GM18505 (cell line): ENCODE measurements around the gene CKLF.

Source experiments
- ATAC-seq: cut with Tn5 transposase; IDR thresholded peaks from one replicate; pipeline ENCODE4 v1.9.1; 2021; ENCODE audit not compliant: unreplicated experiment
- POLR2A ChIP-seq: IDR thresholded peaks from 4 replicates; pipeline ENCODE4 v1.6.1; 2011; ENCODE audit warnings: borderline replicate concordance; ENCODE audit not compliant: insufficient read depth, insufficient read length; ENCODE audit errors: extremely low read depth

Gene CKLF

GRCh38 chr16:66544016-66544757 lies 8.2 kb upstream of the CKLF start:
- ATAC-seq = no peak
- TF ChIP-seq POLR2A = no peak

- ATAC-seq = no peak
- TF ChIP-seq POLR2A = no peak
Measured at GRCh38 chr16:66547101-66547989, 5.0 kb upstream of the CKLF start.

- ATAC-seq = no peak
- TF ChIP-seq POLR2A = no peak
Measured at GRCh38 chr16:66548068-66548467, 4.3 kb upstream of the CKLF start.

GRCh38 chr16:66548868-66549267 lies 3.5 kb upstream of the CKLF start:
- no peak for ATAC-seq
- TF ChIP-seq POLR2A = no peak

DNA sequence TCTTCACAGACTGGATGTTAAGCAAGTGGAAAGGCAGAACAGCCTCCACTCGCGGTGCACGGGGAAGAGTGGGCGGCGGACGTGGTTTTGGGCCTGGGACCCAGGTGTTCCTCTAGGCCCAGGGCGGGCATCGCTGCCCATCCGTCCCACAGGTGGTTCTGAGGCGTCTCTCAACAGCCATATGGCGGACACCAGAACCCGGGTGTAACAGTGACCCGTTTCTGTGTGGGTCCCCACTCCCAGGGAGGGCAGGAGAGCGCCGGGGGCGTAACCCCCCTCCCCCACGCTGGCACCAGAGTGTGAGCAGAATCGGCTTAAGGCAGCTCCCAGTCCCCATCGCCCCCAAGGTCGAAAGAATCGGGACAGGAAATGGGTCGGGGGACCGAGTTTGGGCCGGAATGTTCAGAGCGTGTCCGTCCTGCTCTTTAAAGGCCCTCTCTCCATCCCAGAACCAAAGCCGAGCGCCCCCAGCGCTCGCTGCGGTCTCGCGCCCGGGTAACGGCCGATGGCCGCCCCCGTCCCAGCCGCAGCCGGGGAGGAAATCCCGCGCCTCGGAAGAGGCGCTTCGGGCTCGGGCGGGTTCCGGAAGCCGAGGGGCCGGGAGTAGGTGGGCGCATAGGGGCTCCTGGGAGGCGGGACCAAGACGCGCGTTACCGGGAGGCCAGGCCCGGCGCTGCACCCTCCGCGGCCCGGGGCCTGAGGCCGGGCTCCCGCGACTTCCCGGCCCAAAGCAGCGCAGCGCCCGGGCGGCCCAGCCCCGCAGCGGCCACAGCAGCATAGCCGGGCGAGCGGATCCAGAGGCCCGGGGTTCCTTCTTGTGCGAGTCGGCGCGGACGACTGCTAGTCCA lies 2.9 kb upstream of the CKLF start, which contains the start of gene TK2:
TSS of gene TK2 (minus strand) at position 839 of the 848 bp plus-strand sequence. CDS start at position 778, 61 bp downstream.
- ATAC-seq = no peak
- peak; percentile 62 for TF ChIP-seq POLR2A

DNA sequence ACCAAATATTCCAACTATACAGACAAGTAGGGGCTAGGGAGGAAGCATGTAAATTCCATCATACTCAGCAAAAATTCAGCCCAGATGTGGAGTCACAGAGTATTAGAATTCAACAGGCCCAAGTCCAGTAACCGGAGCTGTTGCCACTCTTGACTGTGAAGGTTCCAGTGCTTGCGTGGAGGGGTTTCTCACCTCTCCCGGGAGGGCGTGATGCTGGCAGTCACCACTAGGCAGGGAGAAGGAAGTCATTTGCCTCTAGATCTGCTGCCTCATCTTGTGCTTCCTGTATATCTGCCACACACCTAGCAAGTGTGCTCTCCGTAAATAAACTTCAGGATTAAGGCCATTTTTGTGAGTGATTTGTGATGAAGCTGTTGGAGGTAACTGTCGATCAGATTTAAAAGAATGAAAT lies 1.0 kb upstream of the CKLF start:
- no peak for ATAC-seq
- TF ChIP-seq POLR2A = peak; percentile 45

GRCh38 chr16:66551788-66552285 lies 539 bp upstream of the CKLF start:
- TF ChIP-seq POLR2A = no peak
- ATAC-seq = no peak

GRCh38 chr16:66553223-66553622 lies 847 bp downstream of the CKLF start:
- no peak for ATAC-seq
- TF ChIP-seq POLR2A = no peak

- no peak for TF ChIP-seq POLR2A
Measured at GRCh38 chr16:66554021-66554420, 1.6 kb downstream of the CKLF start.

DNA sequence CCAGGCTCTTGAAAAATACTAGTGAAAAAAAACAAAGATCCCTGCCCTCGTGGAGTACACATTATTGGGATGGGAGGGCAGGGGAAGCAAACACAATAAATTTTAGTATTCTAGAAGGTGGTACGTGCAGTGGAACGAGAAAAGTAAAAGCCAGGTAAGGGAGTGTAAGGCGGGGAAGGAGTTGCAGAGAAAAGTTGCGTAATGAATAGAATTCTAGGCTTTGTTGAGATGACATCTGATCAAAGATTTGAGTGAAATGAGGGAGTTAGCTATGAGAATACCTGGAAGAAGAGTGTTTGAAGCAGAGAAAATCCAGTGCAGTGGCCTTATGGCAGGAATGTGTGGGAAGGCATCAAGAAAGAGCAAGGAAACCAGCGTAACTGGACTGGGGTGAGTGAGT lies 2.1 kb downstream of the CKLF start:
- no peak for TF ChIP-seq POLR2A
- ATAC-seq = no peak

More at GRCh38 chr16:66554021-66554420, 1.6 kb downstream of the CKLF start:
- ATAC-seq = no peak

- TF ChIP-seq POLR2A = no peak
- ATAC-seq = no peak
Measured at GRCh38 chr16:66560107-66560506, 7.7 kb downstream of the CKLF start.

DNA sequence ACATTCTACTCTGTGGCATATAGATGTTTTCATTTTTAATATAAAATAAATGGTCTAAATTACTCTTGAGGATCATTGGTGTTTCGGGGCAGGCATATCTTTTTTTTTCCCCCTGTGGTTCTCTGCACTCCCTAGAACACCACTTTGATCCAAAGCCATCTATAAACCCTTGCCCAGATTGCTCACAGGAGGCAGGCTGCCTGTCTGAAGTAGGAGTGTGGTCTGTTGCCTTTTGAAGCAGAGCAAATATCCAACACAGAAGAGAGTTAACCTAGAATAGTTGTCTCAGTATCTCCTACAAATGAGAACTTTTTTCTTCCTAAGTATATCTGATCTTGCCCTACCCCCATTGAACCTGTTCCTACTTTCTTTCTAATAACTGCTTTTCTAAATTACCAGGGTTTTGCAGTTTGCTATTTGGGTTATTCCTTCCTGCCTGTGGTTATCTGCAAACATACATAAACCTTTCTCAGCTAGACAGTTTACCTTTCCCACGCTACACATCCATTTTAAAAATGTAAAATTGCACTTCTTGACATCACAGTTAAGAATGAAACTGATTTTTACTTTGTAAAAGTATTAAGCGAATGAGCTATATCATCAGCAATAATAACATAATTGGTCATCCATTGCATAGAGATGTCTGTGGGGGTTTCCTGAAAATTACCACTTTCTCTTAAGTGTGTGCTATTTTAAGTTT lies 9.2 kb downstream of the CKLF start:
- ATAC-seq = no peak
- TF ChIP-seq POLR2A = no peak
